ENCODE measurements around the gene NXPE2.

Gene NXPE2

GRCh38 chr11:114746013-114746412 is 67.7 kb downstream of the NXPE2 start:
- DNase-seq = no peak

Data from activated CD8-positive, alpha-beta memory T cell treated with anti-CD3 and anti-CD28 coated beads, Interleukin-2, amount 50 U/mL, for 48 hours (primary cell).